Liver (tissue), 3 donors: ENCODE measurements around the gene MYO18B.

Source experiments
- ATF3 ChIP-seq: IDR thresholded peaks from 2 replicates; pipeline ENCODE4 v1.6.1; 2016; ENCODE audit warnings: antibody characterized with exemption
- GABPA ChIP-seq, 2 donors: IDR thresholded peaks in 1 of 2; conservative IDR thresholded peaks in 1 of 2; 2 replicates each; pipeline ENCODE4 v1.6.1; 2016; ENCODE audit warnings: antibody characterized with exemption in 2 of 2, mild to moderate bottlenecking in 1 of 2, moderate library complexity in 1 of 2
- JUND ChIP-seq, 2 donors: IDR thresholded peaks; 2 replicates each; pipeline ENCODE4 v1.6.1; 2016; ENCODE audit warnings: antibody characterized with exemption in 2 of 2
- TF ChIP-seq, protein P1 (sequence below): fragments of 150-350 bp; IDR thresholded peaks from 2 replicates; pipeline ENCODE4 v1.5.1; 2017; ENCODE audit warnings: improper control_type of control experiment, low read depth, low read length; ENCODE audit not compliant: missing input control
- donor health status: healthy.
- donor health status: healthy.

GRCh38 chr22:25741692-25742626 lies at the start of gene MYO18B:
- TF ChIP-seq JUND (IDR thresholded peaks at IDR 0.05) (no peak), ATF3 (no peak), GABPA (IDR thresholded peaks at IDR 0.05 in 1 of 2, conservative IDR thresholded peaks at IDR 0.05 in 1 of 2) (no peak)
- TF ChIP-seq, protein P1, sequence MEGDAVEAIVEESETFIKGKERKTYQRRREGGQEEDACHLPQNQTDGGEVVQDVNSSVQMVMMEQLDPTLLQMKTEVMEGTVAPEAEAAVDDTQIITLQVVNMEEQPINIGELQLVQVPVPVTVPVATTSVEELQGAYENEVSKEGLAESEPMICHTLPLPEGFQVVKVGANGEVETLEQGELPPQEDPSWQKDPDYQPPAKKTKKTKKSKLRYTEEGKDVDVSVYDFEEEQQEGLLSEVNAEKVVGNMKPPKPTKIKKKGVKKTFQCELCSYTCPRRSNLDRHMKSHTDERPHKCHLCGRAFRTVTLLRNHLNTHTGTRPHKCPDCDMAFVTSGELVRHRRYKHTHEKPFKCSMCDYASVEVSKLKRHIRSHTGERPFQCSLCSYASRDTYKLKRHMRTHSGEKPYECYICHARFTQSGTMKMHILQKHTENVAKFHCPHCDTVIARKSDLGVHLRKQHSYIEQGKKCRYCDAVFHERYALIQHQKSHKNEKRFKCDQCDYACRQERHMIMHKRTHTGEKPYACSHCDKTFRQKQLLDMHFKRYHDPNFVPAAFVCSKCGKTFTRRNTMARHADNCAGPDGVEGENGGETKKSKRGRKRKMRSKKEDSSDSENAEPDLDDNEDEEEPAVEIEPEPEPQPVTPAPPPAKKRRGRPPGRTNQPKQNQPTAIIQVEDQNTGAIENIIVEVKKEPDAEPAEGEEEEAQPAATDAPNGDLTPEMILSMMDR, result no peak
